T-helper 2 cell (primary cell): ENCODE measurements around the gene ANAPC2.
A peak's percentile ranks its signal among the peaks of the same experiment; 100 is the strongest.

ENCODE experiments used
- DNase-seq, 5 experiments: peaks; one replicate each; pipeline versions ENCODE4 v3.0.0 to v3.0.0-alpha.2; 2012 to 2022

ANAPC2 gene

GRCh38 chr9:137226338-137227053 lies 38.1 kb upstream of the ANAPC2 start:
- DNase-seq, result no peak

GRCh38 chr9:137225699-137226331 lies 37.5 kb upstream of the ANAPC2 start:
- no peak for DNase-seq

- peak in 1 of 5 experiments; percentile 45 for DNase-seq
Measured at GRCh38 chr9:137224830-137225694, 36.7 kb upstream of the ANAPC2 start, which contains the start of gene CYSRT1. CYSRT1 (plus strand) TSS chr9:137225174; CDS start chr9:137225622, 448 bp downstream.

GRCh38 chr9:137223078-137223970 lies 35.0 kb upstream of the ANAPC2 start:
- DNase-seq, result peak; percentile 93 to 98 (median 97)

- DNase-seq, result peak in 1 of 5 experiments; percentile 29
Measured at GRCh38 chr9:137222190-137223077, 34.1 kb upstream of the ANAPC2 start, which contains the start of gene RNF208. RNF208 (minus strand) TSS chr9:137222240; CDS start chr9:137221212, 1,028 bp downstream.

- DNase-seq, result peak in 1 of 5 experiments; percentile 49
Measured at GRCh38 chr9:137221506-137222111, 33.2 kb upstream of the ANAPC2 start.

GRCh38 chr9:137221095-137221505 lies 32.7 kb upstream of the ANAPC2 start:
- DNase-seq, result no peak

GRCh38 chr9:137220317-137221094 lies 32.1 kb upstream of the ANAPC2 start:
- DNase-seq, result no peak

GRCh38 chr9:137219757-137220316 lies 31.5 kb upstream of the ANAPC2 start:
- no peak for DNase-seq

- DNase-seq, result no peak
Measured at GRCh38 chr9:137218754-137219271, 30.5 kb upstream of the ANAPC2 start.

- DNase-seq, result no peak
Measured at GRCh38 chr9:137218212-137218753, 29.9 kb upstream of the ANAPC2 start.

- no peak for DNase-seq
Measured at GRCh38 chr9:137217276-137218211, 29.2 kb upstream of the ANAPC2 start.

GRCh38 chr9:137216188-137216965 lies 28.0 kb upstream of the ANAPC2 start:
- no peak for DNase-seq

GRCh38 chr9:137215196-137215986 lies 27.0 kb upstream of the ANAPC2 start:
- DNase-seq, result no peak

- no peak for DNase-seq
Measured at GRCh38 chr9:137214620-137215019, 26.3 kb upstream of the ANAPC2 start.
